Activated CD4-positive, alpha-beta memory T cell treated with anti-CD3 and anti-CD28 coated beads for 36 hours (primary cell): ENCODE results near the gene GATA6. TPM values are rescaled to one million over a fixed set of nuclear protein-coding genes. Genes with fewer than 3 reads are reported as not detected.

Source experiments
- CTCF ChIA-PET: fragments of 350-600 bp; sonication (Branson Sonifier 250); formaldehyde crosslinking; loops from one replicate; lab custom pipeline; 2021; ENCODE audit warnings: antibody characterized with exemption, inconsistent platforms; lab: Charles Lee
- POLR2A ChIA-PET: fragments of 350-600 bp; sonication (Branson Sonifier 250); formaldehyde crosslinking; loops from one replicate; lab custom pipeline; 2021; ENCODE audit warnings: antibody characterized with exemption; lab: Charles Lee
- DNase-seq: peaks from one replicate; pipeline ENCODE4 v3.0.0-alpha.2; 2020
- H3K27ac Mint-ChIP-seq: one replicate; pipeline ENCODE4 v1.8.0; 2021; ENCODE audit warnings: mixed read lengths
- H3K27me3 Mint-ChIP-seq: one replicate; pipeline ENCODE4 v1.8.0; 2021; ENCODE audit warnings: mixed read lengths
- H3K36me3 Mint-ChIP-seq: one replicate; pipeline ENCODE4 v1.8.0; 2021; ENCODE audit warnings: mixed read lengths
- H3K4me1 Mint-ChIP-seq: one replicate; pipeline ENCODE4 v1.8.0; 2021; ENCODE audit warnings: low read depth, mixed read lengths
- H3K4me3 Mint-ChIP-seq: one replicate; pipeline ENCODE4 v1.8.0; 2021; ENCODE audit warnings: mild to moderate bottlenecking, mixed read lengths
- H3K9me3 Mint-ChIP-seq: one replicate; pipeline ENCODE4 v1.8.0; 2021; ENCODE audit warnings: mixed read lengths
- intact Hi-C: fragments of 100-400 bp; cut with micrococcal nuclease; formaldehyde crosslinking; loops from one replicate; pipeline ENCODE4 v1.15.1; 2023
- total RNA-seq, 2 experiments: library from RNA; stranded (reverse); gene quantifications; one replicate each; pipeline ENCODE4 v1.2.3, GENCODE V29; 2021

Gene GATA6
- total RNA-seq, 2 experiments from 2014 or later, result 0.07 to 0.10 TPM

- ChIA-PET POLR2A (no interaction called here), CTCF (no interaction called here)
- Mint-ChIP-seq H3K36me3 (no peaks in the 10 kb centered on the region), H3K27me3 (peaks cover 3% of the 10 kb centered on the region), H3K4me1 (no peaks in the 10 kb centered on the region), H3K4me3 (no peak overlapping the region), H3K9me3 (no peaks in the 10 kb centered on the region), H3K27ac (no peak overlapping the region)
- DNase-seq, result no peak
- intact Hi-C loops, result no loop called here
Measured at GRCh38 chr18:22203035-22203434, 33.6 kb downstream of the GATA6 start.

DNA sequence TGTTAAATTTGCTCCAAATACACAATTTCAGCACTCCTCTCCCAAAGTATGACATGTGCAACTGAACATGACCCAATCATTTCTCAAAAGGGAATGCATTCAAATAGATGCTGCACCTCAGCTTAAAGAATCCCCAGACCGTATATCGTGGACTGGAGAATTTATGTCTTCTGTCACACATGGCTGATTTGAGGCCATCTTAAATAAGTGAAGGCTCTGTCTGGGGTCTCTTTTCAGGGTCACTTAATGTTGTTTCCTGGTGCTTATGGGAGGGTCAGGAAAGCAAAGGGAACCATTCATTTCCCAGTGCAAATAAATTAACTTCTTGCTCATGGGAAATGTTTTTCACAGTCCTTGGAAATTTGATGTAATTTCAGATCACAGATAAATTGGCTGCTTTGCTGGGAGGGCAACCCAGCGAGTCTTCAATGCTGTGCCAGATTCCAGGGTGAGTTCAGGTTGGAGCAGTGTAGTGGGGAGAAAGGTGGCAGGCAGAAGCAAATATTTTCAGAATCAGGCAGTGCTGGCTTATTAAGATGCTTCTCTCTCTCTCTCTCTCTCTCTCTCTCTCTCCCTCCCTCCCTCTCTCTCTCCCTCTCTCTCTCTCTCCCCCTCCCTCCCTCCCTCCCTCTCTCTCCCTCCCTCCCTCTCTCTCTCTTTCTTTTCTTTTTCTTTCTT lies 34.3 kb downstream of the GATA6 start:
- Mint-ChIP-seq H3K27me3 (no peaks in the 10 kb centered on the region), H3K9me3 (no peaks in the 10 kb centered on the region), H3K36me3 (no peaks in the 10 kb centered on the region), H3K4me3 (no peak overlapping the region), H3K4me1 (no peaks in the 10 kb centered on the region), H3K27ac (no peak overlapping the region)
- intact Hi-C loops, result no loop called here
- CTCF ChIA-PET, result no interaction called here
- no peak for DNase-seq
- POLR2A ChIA-PET, result no interaction called here

GRCh38 chr18:22204214-22204536 lies 34.8 kb downstream of the GATA6 start:
- ChIA-PET POLR2A (no interaction called here), CTCF (no interaction called here)
- no peaks in the 10 kb centered on the region for H3K9me3 Mint-ChIP-seq
- H3K36me3 Mint-ChIP-seq, result no peaks in the 10 kb centered on the region
- DNase-seq, result no peak
- intact Hi-C loops, result no loop called here
- H3K4me3 Mint-ChIP-seq, result no peak overlapping the region
- H3K27ac Mint-ChIP-seq, result no peak overlapping the region
- H3K4me1 Mint-ChIP-seq, result no peaks in the 10 kb centered on the region
- H3K27me3 Mint-ChIP-seq, result no peaks in the 10 kb centered on the region

DNA sequence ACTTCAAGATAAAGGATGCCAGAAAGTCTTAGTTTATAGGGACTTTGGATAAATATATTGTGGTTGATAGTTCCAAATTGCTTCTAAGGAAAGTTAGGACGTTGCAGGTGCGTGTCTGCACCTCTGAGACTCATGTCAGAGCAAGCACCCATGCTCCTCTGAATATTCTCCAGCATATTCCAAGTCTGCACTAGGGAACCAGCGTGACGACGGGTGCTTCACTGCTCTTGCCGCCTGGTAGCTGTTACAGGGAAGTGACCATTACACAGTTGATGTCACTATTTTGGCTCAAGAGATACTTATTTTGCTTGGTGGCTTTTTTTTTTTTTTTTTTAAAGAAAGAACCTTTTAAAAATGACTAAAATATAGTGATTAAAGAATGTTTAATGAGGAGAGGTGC lies 35.6 kb downstream of the GATA6 start:
- Mint-ChIP-seq H3K27ac (no peak overlapping the region), H3K4me1 (no peaks in the 10 kb centered on the region), H3K9me3 (no peaks in the 10 kb centered on the region), H3K4me3 (no peak overlapping the region), H3K27me3 (no peaks in the 10 kb centered on the region), H3K36me3 (no peaks in the 10 kb centered on the region)
- ChIA-PET CTCF (no interaction called here), POLR2A (no interaction called here)
- intact Hi-C loops, result no loop called here
- no peak for DNase-seq

- intact Hi-C loops, result no loop called here
- Mint-ChIP-seq H3K4me1 (no peaks in the 10 kb centered on the region), H3K27ac (no peak overlapping the region), H3K9me3 (no peaks in the 10 kb centered on the region), H3K27me3 (no peaks in the 10 kb centered on the region), H3K36me3 (no peaks in the 10 kb centered on the region), H3K4me3 (no peak overlapping the region)
- DNase-seq, result no peak
- ChIA-PET POLR2A (no interaction called here), CTCF (interaction anchor here (0.6 kb wide), 1 partner anchor 1073 kb away, joined by 3 read pairs; no protein-coding TSS in a partner anchor)
Measured at GRCh38 chr18:22207021-22207758, 37.8 kb downstream of the GATA6 start.

DNA sequence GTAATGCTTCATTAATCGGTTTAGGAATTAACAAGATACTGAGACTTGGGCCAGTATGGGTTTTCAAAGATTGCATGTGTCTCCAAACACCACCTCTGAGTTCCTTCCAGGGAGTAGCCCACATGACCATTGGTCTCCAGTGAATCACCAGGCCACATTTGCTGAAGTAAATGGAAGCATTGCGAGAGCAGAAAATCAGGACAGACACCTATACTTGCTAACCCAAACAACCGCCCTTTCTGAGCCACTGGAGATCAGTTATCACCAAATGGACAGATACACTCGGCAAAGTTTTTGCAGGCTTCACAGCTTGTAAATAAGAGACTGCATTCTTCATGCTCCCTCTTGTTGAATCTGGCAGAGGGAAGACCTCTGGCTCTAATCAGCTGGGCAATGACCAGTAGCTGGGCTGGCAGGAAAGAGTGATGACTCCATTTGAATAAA lies 40.9 kb downstream of the GATA6 start:
- intact Hi-C loops, result no loop called here
- Mint-ChIP-seq H3K36me3 (no peaks in the 10 kb centered on the region), H3K4me3 (no peak overlapping the region), H3K4me1 (no peaks in the 10 kb centered on the region), H3K9me3 (no peaks in the 10 kb centered on the region), H3K27ac (no peak overlapping the region), H3K27me3 (no peaks in the 10 kb centered on the region)
- ChIA-PET POLR2A (no interaction called here), CTCF (no interaction called here)
- no peak for DNase-seq

- CTCF ChIA-PET, result no interaction called here
- POLR2A ChIA-PET, result no interaction called here
- Mint-ChIP-seq H3K9me3 (no peaks in the 10 kb centered on the region), H3K27ac (no peak overlapping the region), H3K36me3 (no peaks in the 10 kb centered on the region), H3K4me1 (no peaks in the 10 kb centered on the region), H3K27me3 (no peaks in the 10 kb centered on the region), H3K4me3 (no peak overlapping the region)
- intact Hi-C loops, result no loop called here
- DNase-seq, result no peak
Measured at GRCh38 chr18:22211657-22212056, 42.3 kb downstream of the GATA6 start.

- H3K9me3 Mint-ChIP-seq, result no peaks in the 10 kb centered on the region
- no peaks in the 10 kb centered on the region for H3K4me1 Mint-ChIP-seq
- no peak overlapping the region for H3K27ac Mint-ChIP-seq
- no peak for DNase-seq
- POLR2A ChIA-PET, result no interaction called here
- CTCF ChIA-PET, result no interaction called here
- intact Hi-C loops, result no loop called here
- H3K4me3 Mint-ChIP-seq, result no peak overlapping the region
- no peaks in the 10 kb centered on the region for H3K36me3 Mint-ChIP-seq
- H3K27me3 Mint-ChIP-seq, result no peaks in the 10 kb centered on the region
Measured at GRCh38 chr18:22213333-22213973, 44.1 kb downstream of the GATA6 start.

GRCh38 chr18:22214731-22215528 lies 45.5 kb downstream of the GATA6 start:
- ChIA-PET POLR2A (no interaction called here), CTCF (no interaction called here)
- Mint-ChIP-seq H3K36me3 (no peaks in the 10 kb centered on the region), H3K27ac (no peak overlapping the region), H3K4me3 (no peak overlapping the region), H3K4me1 (no peaks in the 10 kb centered on the region), H3K27me3 (no peaks in the 10 kb centered on the region), H3K9me3 (no peaks in the 10 kb centered on the region)
- DNase-seq, result no peak
- intact Hi-C loops, result no loop called here

- ChIA-PET POLR2A (no interaction called here), CTCF (no interaction called here)
- H3K36me3 Mint-ChIP-seq, result no peaks in the 10 kb centered on the region
- no peaks in the 10 kb centered on the region for H3K9me3 Mint-ChIP-seq
- DNase-seq, result no peak
- intact Hi-C loops, result no loop called here
- no peaks in the 10 kb centered on the region for H3K4me1 Mint-ChIP-seq
- H3K27ac Mint-ChIP-seq, result no peak overlapping the region
- no peaks in the 10 kb centered on the region for H3K27me3 Mint-ChIP-seq
- no peak overlapping the region for H3K4me3 Mint-ChIP-seq
Measured at GRCh38 chr18:22218835-22219234, 49.4 kb downstream of the GATA6 start.

GRCh38 chr18:22219568-22220355 lies 50.4 kb downstream of the GATA6 start:
- CTCF ChIA-PET, result no interaction called here
- intact Hi-C loops, result no loop called here
- no peaks in the 10 kb centered on the region for H3K4me1 Mint-ChIP-seq
- H3K27ac Mint-ChIP-seq, result no peak overlapping the region
- H3K9me3 Mint-ChIP-seq, result no peaks in the 10 kb centered on the region
- no peak for DNase-seq
- POLR2A ChIA-PET, result no interaction called here
- H3K4me3 Mint-ChIP-seq, result no peak overlapping the region
- H3K27me3 Mint-ChIP-seq, result no peaks in the 10 kb centered on the region
- no peaks in the 10 kb centered on the region for H3K36me3 Mint-ChIP-seq
